Endothelial cell of umbilical vein (primary cell): Measurements from ENCODE around the gene CDX1.

ENCODE experiments used
- EZH2 ChIP-seq: IDR thresholded peaks from 2 replicates; pipeline ENCODE4 v1.6.1; 2012; ENCODE audit warnings: borderline replicate concordance, low read depth, mild to moderate bottlenecking, moderate library complexity, low read length, inconsistent platforms; ENCODE audit not compliant: severe bottlenecking
- FOS ChIP-seq: IDR thresholded peaks from 2 replicates; pipeline ENCODE4 v1.6.1; 2011; ENCODE audit warnings: mild to moderate bottlenecking, low read length, moderate library complexity, borderline replicate concordance; ENCODE audit not compliant: insufficient read depth
- POLR2A ChIP-seq: IDR thresholded peaks from 2 replicates; pipeline ENCODE4 v1.6.1; 2012; ENCODE audit warnings: low read depth, mild to moderate bottlenecking, control low read depth, low read length
- POLR2AphosphoS5 ChIP-seq: IDR thresholded peaks from 2 replicates; pipeline ENCODE4 v1.6.1; 2012; ENCODE audit warnings: low read depth, mild to moderate bottlenecking, control low read depth, low read length, moderate library complexity; ENCODE audit not compliant: insufficient read depth
- TF ChIP-seq, protein P1 (sequence below), 2 donors: IDR thresholded peaks; 1 replicate in 1 of 2; 2 replicates in 1 of 2; pipeline ENCODE4 v1.5.1; 2011; ENCODE audit warnings: low read length in 2 of 2, mild to moderate bottlenecking in 2 of 2, moderate library complexity in 2 of 2, control low read depth in 1 of 2, inconsistent platforms in 1 of 2, low read depth in 1 of 2; ENCODE audit not compliant: insufficient read depth in 1 of 2; ENCODE audit errors: extremely low read depth in 1 of 2

DNA sequence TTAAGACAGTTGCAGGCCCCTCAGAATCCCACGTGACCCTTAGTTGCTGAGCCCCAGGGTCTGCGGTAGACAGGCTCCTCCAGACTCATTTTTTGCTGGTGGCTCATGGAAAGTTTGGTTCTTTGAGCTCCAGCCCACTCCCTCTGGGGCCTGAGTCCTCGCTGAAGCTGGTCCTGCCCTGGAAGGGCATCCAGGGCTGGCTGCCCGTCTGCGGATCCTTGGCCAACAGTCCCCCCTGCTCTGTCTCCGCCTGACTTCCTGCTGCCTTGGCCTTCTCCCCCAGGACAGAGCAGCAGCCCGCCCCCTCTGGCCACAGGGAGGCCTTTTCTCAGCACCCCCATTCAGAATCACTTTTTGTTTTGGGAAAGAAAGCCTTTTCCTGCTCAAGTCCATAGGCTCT, 47.7 kb downstream of the CDX1 start:
- TF ChIP-seq POLR2AphosphoS5 (no peak), POLR2A (no peak), EZH2 (no peak), FOS (no peak)
- TF ChIP-seq, protein P1, sequence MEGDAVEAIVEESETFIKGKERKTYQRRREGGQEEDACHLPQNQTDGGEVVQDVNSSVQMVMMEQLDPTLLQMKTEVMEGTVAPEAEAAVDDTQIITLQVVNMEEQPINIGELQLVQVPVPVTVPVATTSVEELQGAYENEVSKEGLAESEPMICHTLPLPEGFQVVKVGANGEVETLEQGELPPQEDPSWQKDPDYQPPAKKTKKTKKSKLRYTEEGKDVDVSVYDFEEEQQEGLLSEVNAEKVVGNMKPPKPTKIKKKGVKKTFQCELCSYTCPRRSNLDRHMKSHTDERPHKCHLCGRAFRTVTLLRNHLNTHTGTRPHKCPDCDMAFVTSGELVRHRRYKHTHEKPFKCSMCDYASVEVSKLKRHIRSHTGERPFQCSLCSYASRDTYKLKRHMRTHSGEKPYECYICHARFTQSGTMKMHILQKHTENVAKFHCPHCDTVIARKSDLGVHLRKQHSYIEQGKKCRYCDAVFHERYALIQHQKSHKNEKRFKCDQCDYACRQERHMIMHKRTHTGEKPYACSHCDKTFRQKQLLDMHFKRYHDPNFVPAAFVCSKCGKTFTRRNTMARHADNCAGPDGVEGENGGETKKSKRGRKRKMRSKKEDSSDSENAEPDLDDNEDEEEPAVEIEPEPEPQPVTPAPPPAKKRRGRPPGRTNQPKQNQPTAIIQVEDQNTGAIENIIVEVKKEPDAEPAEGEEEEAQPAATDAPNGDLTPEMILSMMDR (IDR thresholded peaks at IDR 0.05; ENCODE audit: extremely low read depth in 1 of 2, insufficient read depth in 1 of 2, low read depth in 1 of 2, low read length in 2 of 2), result no peak
